ENCODE measurements around the gene SPRR1B. TPM values are rescaled to one million over a fixed set of nuclear protein-coding genes. Genes with fewer than 3 reads are reported as not detected.

The SPRR1B gene
- total and polyA plus RNA-seq, 9 of the 15 experiments (the other 6 are each of a cell fraction or from before 2014, with no cell fraction given): not detected

GRCh38 chr1:153040950-153041631, 10.1 kb downstream of the SPRR1B start, which contains the start of gene SPRR2D (continued):
- TF ChIP-seq ZNF318 (IDR thresholded peaks at IDR 0.05; ENCODE audit: borderline replicate concordance in 1 of 2, low read depth in 1 of 2) (0 out of 4 replicates have a peak, but pooled peaks of 1 of the 2 experiments have one; percentile 30), ASH1L (IDR thresholded peaks at IDR 0.05; ENCODE audit: borderline replicate concordance, low read depth, partially characterized antibody) (no peak), ZNF12 (CRISPR knock-in tag; IDR thresholded peaks at IDR 0.05) (no peak), GABPA (tag; conservative IDR thresholded peaks at IDR 0.05; ENCODE audit: low read depth) (peak; percentile 43; the same call in 1 of the 2 replicates), E2F4 (CRISPR knock-in tag; IDR thresholded peaks at IDR 0.05; ENCODE audit: low read depth) (no peak), MBD2 (IDR thresholded peaks at IDR 0.05; ENCODE audit: borderline replicate concordance, low read depth) (no peak), ARID2 (IDR thresholded peaks at IDR 0.05) (no peak), NFXL1 (CRISPR knock-in tag; IDR thresholded peaks at IDR 0.05) (no peak), ZNF655 (CRISPR knock-in tag; IDR thresholded peaks at IDR 0.05) (no peak), BHLHE40 (IDR thresholded peaks at IDR 0.05; ENCODE audit: low read length) (no peak), XRCC5 (IDR thresholded peaks at IDR 0.05; ENCODE audit: low read depth, low read length) (no peak), GATAD2A (IDR thresholded peaks at IDR 0.05) (no peak), ZNF766 (CRISPR knock-in tag; conservative IDR thresholded peaks at IDR 0.05) (no peak), IRF9 (tag; IDR thresholded peaks at IDR 0.05) (no peak), RBM39 (optimal IDR thresholded peaks at IDR 0.05; ENCODE audit: low read depth, low read length) (no peak), ETS2 (tag; IDR thresholded peaks at IDR 0.05; ENCODE audit: borderline replicate concordance, poor library complexity, severe bottlenecking) (no peak)
